Fibroblast of peridontal ligament (primary cell): ENCODE data around the gene GPR6.

ENCODE experiments used
- DNase-seq: peaks from one replicate; pipeline ENCODE4 v3.0.0-alpha.2; 2010; ENCODE audit errors: extremely low read depth

Gene GPR6

GRCh38 chr6:109978174-109979032 is at the start of gene GPR6:
Gene GPR6, plus strand, starts transcription at chr6:109978311. Its CDS starts 802 bp downstream, at chr6:109979113.
- DNase-seq, result peak; percentile 24

DNA sequence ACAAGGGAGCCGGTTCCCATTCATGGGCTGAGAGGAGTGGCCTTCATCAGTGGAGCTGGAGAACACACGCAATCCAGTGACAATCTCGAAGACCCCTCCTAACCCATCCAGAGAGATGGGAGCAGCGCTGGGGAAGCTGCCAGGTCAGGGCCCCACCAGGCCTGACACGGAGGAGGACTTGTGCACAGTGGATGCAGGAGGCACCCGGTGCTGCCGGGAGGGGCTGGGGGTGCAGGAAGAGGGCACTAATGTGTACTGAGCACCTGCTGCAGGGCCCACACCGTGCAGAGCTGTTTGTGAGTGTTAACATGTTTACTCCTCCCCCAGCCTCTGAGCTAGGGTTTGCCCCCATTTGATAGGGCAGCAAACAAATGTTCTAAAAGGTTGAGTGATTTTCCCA is 43.8 kb upstream of the GPR6 start:
- DNase-seq, result no peak

- DNase-seq, result peak; percentile 25
Measured at GRCh38 chr6:109939654-109940053, 38.5 kb upstream of the GPR6 start.

DNA sequence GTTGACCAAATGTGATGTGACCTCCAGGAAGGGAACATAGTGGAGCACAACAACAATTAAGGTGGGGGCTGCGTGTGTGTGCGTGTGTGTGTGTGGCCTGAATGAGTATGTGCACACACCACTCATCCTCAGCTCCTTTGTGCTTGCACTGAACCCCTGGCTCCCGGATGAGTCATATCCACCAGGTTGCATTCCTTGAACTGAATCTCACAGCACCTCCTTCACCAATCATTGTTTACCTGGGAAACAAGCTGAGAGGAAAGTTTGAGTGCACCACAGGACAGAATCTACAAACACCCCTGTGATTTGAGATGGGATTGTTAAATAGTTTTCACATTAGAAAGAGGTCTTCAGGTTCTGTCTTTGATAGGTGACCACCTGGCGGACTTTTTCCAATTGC is 33.7 kb upstream of the GPR6 start:
- no peak for DNase-seq

DNA sequence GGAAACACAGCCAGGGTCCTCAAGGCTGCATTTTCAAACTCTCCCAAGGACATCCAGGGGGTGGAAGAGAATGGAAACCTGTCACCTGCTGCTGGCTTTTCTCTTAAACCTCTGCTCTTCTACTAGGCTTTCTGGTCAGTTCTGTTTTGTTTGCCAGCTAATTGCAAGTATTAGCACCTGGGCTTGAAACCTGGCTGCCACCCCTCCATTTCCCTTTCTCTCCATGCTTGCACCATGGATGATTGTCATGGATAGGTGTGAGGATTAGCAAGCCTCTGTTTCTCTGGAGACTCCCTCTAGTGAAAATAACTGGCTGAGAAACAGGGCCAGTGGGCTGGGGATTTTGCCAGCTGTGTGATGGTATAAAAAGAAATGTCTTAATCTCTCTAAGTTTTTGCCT is 33.0 kb upstream of the GPR6 start:
- DNase-seq, result no peak

GRCh38 chr6:109946979-109947378 is 31.1 kb upstream of the GPR6 start:
- no peak for DNase-seq

GRCh38 chr6:109949281-109950065 is 28.6 kb upstream of the GPR6 start:
- DNase-seq, result no peak

DNA sequence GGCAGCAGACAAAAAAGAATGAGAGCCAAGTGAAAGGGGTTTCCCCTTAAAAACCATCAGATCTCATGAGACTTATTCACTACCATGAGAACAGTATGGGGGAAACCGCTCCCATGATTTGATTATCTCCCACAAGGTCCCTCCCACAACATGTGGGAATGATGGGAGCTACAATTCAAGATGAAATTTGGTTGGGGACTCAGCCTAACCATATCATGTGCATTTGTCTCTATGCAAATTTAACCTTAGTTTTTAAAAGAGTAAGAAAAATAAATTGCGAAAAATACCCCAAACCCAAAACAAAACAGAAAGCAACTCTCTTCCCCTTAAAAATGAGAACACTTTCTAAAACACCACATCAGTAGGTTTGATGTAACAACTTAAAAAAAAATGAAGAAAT is 22.6 kb upstream of the GPR6 start:
- DNase-seq, result no peak

DNA sequence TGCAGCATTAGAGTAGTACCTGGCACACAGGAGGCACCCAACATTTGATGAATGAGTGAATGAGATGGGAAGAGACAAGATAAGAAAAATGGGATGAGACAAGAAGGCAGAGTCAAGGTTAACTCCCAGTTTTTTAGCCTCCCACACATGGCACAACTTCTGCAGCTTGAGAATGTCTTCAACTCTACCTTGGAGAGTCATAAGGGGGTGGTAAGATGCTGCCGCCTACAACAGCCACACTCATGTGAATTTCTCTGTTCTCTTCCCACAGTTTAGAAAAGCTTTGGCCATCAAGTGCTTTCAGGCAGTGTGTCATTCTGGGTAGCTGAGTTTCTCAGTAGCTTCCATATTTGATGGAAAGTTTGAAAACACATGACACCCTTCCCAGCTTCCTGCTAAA is 19.5 kb upstream of the GPR6 start:
- no peak for DNase-seq

DNA sequence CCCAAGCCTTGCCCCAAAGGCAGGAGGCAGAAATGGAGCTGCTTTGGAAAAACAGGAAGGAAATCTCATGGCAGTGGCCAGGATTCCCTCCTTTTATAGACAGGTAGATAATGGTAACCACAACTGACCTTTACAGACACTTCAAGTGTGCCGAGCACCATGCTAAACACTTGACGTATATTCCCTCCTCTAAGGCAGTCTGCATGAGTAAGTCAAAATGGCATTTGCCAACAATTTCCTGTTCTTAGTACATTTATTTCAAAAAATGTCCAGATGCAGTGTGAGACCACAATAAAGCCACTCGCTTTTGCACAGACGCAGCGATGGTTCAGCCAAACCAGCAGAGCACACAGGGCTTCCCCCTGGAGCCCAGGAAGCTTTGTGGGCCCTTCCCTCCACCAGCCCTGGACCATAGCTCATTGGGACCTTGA is 16.5 kb upstream of the GPR6 start:
- peak; percentile 4 for DNase-seq

DNA sequence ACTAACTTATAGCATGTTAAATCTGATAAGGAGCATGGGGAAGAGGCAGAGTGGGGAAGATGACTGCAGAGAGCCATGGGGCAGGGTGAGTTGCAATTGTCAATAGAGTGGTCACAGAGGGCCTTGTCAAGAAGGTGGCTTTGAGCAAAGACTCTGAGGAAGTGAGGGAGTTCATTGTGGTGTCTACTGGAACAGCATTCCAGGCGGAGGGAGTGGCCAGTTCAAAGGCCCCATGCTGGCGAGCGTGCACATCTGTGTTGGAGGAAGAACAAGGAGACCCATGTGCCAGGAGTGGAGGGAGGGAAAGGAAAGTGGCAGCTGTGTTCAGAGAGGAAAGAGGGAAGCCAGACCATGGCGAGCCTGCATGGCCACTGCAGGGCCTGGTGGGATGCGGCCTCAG is 15.8 kb upstream of the GPR6 start:
- no peak for DNase-seq

GRCh38 chr6:109963598-109964170 is 14.4 kb upstream of the GPR6 start:
- no peak for DNase-seq

DNA sequence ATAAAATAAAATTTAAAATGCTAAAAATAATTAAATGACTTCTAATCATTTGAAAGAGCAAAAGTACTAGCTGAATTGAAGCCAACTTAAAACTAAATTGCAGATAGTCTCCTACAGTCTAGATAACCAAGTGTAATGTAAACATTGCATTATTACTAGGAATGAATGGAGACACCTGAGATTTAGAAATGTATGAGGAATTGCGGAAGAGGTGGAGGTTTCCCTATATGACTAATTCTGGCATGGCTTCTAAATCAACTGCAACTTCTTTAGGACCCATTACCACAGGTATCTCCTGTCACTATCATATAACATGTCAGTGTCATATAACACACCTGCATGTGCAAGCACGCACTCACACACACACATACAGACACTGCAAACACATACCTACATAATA is 13.2 kb upstream of the GPR6 start:
- DNase-seq, result no peak

- no peak for DNase-seq
Measured at GRCh38 chr6:109966299-109966698, 11.8 kb upstream of the GPR6 start.

- DNase-seq, result no peak
Measured at GRCh38 chr6:109977791-109978173, 329 bp upstream of the GPR6 start.

DNA sequence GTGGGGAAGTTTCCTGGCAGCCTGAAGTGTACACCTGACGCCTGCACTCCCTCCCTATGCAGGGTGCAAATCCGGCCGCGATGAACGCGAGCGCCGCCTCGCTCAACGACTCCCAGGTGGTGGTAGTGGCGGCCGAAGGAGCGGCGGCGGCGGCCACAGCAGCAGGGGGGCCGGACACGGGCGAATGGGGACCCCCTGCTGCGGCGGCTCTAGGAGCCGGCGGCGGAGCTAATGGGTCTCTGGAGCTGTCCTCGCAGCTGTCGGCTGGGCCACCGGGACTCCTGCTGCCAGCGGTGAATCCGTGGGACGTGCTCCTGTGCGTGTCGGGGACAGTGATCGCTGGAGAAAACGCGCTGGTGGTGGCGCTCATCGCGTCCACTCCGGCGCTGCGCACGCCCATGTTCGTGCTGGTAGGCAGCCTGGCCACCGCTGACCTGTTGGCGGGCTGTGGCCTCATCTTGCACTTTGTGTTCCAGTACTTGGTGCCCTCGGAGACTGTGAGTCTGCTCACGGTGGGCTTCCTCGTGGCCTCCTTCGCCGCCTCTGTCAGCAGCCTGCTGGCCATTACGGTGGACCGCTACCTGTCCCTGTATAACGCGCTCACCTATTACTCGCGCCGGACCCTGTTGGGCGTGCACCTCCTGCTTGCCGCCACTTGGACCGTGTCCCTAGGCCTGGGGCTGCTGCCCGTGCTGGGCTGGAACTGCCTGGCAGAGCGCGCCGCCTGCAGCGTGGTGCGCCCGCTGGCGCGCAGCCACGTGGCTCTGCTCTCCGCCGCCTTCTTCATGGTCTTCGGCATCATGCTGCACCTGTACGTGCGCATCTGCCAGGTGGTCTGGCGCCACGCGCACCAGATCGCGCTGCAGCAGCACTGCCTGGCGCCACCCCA is 1.2 kb downstream of the GPR6 start:
- no peak for DNase-seq

DNA sequence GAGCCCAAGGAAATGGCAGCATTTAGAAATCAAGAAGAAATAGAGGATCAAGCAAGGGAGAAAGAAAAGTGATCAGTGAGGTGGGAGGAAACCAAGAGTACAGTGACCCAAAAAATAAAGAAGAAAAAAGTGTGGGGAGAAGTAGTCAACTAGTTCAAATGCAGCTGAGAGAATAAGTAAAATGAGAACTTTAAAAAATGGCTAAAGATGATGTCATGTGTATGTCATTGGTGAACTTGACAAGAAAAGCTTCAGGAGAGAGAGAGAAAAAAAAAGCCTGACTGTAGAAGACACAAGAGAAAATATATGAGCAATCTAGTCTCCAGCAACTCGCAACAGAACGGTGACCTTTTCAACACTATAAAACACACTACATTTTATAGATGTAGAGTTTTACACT is 6.3 kb downstream of the GPR6 start:
- no peak for DNase-seq

DNA sequence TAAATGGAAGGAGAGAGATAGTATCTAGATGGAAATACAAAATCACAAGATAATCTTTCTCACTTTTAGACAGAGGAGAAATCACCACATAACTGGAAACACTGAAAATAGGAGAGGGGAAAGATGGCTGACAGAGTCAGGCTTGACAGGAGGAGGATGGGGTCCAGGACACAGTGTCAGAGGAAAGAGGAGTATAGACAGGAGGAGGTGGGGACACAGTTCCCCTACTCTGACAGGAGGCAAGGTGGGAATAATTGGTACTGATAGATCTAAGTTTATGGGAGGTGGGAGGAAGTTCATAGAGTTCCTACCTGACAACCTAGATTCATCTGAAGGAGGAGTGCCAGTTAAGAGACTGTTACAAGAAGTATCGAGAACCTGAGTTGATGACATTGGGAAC is 9.1 kb downstream of the GPR6 start:
- DNase-seq, result no peak

GRCh38 chr6:109991201-109992101 is 13.3 kb downstream of the GPR6 start:
- no peak for DNase-seq

- peak; percentile 3 for DNase-seq
Measured at GRCh38 chr6:109998159-109998785, 20.2 kb downstream of the GPR6 start.
